ENCODE data around the gene IL1RAPL1.

The IL1RAPL1 gene

GRCh38 chrX:29136904-29137303 is 549.7 kb downstream of the IL1RAPL1 start:
- DNase-seq = no peak

GRCh38 chrX:29138003-29138402 is 550.8 kb downstream of the IL1RAPL1 start:
- no peak for DNase-seq

- DNase-seq = no peak
These were observed 556.1 kb downstream of the IL1RAPL1 start for GRCh38 chrX:29143356-29143755.

GRCh38 chrX:29143756-29144155 is 556.5 kb downstream of the IL1RAPL1 start:
- DNase-seq = no peak

DNA sequence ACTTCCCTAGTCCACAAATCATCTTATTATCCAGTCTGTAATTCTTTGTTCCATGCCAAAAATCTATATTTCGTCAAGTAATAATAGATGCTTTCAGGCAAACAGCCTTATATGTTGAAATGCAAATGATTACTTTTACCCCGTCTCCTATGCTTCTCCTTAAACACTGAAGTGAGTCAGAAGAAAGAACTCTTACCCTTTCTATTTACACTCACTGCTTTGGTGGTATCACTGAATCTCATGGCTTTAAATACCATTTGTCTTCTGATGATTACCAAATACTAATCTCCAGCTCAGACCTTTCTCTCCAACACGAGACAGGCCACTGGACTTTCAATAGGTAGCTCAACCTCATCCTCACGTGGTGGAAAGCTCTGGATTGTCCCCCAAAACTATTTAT is 558.1 kb downstream of the IL1RAPL1 start:
- DNase-seq = no peak

DNA sequence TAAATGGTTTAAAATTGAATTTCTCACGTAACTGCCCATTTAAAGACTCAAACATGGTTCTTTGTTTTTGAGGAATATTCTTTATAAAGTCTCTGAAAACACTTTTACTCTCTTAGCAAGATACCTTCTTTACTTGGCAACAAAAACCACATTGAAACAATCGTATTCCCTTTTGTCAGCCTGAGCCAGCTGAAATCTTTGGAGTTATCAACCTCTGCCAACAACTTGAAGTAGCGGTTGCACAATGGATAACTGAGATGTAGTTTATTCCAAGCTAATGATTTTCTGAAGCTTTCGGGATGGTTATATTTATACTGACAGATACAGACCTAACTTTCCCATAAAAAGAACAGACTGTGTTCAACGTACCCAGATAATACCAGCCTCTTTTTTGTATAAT is 561.3 kb downstream of the IL1RAPL1 start:
- no peak for DNase-seq

DNA sequence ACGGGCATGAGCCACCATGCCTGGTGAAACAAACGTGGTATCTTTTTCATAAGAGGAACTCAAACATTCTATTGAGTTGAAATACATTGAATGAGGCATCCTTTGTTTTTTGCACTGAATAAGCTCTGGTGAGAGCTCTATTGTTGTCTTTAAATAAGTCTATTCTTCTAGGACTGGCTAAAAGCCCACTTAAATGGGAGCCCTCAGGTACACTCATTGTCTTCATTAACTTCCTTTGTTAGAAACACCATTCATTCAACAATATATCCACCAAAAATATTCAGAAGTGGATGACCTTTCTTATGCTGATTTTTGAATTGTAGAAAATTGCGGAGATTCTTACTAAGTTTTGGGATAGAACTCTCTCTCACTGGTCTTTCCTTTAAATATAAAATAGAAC is 568.0 kb downstream of the IL1RAPL1 start:
- no peak for DNase-seq

DNA sequence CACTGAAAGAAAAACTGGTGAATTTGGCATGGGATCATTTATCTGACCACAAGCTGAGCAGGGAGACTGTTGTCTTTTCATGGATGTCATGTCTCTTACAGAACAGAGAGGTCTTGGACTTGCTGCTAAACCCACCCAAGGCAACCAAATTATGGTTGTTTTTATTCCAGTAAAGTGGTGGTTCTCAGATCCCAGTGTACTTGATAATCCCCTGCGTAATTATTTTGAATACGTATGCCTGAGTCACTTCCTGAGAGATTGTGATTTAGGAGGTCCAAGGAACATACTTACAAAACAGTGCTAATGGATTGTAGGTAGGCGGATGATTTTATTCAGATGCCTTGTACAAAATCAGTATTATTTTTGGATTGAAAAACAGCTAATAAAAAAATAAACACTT is 585.6 kb downstream of the IL1RAPL1 start:
- DNase-seq = no peak

DNA sequence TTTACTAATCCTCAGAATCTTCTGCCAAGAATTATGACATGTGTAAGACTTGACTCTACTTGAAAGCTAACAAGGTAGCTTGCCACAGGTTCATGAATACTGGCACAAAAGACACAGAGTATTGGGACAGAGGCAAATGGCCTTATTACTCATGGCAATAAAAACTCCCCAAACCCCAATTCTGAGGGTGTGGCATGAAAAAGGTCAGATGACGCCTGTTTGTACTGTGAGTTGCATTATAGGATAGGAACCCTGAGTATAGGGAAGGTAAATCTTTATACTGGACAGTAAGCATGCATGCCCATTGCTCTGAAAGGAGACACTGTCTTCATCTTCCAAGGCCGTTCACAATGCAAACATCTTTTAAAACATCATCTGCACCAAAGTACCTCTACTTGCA is 600.0 kb downstream of the IL1RAPL1 start:
- DNase-seq = no peak

- no peak for DNase-seq
These were observed 609.3 kb downstream of the IL1RAPL1 start for GRCh38 chrX:29196501-29196900.

- DNase-seq = no peak
These were observed 628.0 kb downstream of the IL1RAPL1 start for GRCh38 chrX:29215251-29215650.

DNA sequence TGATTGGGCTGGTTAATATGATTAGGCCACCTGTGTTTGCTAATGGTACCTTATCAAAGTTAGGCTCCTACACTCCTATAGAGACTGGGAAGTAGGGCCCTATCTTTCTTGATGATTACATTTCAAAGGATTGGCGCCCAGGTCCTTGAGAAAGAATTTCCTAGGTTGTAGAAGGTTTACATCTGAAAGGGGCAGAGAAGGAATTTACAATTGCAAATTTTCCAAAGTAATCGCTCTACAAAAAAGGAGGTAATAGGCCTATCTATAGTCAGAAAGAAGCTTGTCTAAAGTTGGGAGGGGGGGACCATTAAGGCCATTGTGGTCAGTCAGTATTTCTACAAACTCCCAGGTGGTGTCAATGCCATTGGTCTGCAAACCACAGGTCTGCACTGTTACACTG is 638.4 kb downstream of the IL1RAPL1 start:
- DNase-seq = no peak

DNA sequence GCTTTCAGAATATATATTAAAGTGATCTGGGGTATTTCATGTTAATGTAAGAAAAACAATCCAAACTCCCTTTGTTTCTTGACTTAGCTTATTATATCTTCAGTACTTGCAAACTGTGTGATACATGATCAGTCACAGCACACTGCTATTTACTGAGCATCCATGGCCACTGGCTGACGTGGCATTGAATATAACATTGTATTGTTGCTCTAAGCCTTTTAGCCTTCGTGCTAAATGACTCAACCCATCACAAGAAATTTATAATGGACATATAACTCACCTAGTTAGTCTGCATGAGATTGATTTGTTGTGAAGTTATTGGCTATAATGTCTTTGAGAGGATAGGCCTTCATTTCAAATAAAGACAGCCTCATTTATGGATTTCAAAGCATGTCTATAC is 642.6 kb downstream of the IL1RAPL1 start:
- no peak for DNase-seq

- no peak for DNase-seq
These were observed 644.6 kb downstream of the IL1RAPL1 start for GRCh38 chrX:29231800-29232199.

GRCh38 chrX:29233592-29234183 is 646.4 kb downstream of the IL1RAPL1 start:
- DNase-seq = no peak

DNA sequence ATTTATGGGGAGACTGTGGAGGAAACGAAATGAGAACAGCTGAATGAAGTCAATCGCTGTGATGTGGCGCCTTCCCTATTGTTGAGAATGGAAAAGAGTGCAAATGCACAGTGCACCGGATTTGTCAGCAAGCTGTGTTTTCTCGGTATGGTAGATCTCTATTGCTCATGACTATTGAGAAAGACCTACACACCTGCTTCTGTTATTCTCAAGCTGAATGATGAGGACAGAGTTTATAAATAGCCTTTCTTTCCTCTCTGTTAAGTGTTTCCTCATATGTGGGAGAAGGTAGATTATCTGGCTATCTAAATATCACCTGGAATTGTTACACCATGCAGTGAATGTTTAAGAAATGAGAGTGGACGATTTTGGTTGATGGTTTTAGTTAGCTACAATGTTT is 650.7 kb downstream of the IL1RAPL1 start:
- no peak for DNase-seq

DNA sequence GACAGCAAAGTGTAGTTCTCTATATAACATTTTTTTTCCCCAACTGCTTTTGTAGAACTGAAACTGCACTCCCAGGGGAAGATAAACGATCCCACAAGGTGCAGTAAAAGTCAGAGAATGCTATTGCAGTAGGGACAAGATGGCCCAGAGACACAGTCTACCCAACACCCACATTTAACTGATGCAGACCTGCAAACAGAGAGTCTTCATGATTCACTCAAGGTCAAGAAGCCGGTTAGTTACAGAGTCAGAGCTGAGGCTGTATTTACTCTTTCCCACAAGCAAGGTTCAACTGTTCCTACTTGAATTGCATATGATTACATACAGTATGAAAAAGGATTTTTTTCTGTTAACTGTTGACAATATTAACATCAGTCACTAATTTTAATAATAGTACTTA is 654.6 kb downstream of the IL1RAPL1 start:
- no peak for DNase-seq

GRCh38 chrX:29242856-29243255 is 655.6 kb downstream of the IL1RAPL1 start:
- DNase-seq = no peak

DNA sequence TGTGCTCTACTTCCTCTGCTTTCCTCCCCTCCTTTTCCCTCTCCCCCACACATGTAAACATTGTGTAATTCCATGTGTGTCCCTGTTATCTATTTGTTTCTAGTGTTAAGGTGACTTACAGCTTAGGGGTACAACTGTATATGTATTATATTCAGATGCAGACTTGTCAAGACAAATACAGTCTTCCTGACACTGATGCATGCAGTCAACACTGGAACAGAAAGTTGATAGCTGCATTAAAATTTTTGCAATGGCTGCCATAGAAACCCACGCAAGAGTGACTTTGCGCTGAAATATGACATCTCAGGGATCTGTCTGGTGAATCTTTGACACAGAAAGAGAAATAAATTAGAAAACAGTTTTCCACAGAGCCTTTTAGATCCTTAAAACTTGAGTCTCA is 656.7 kb downstream of the IL1RAPL1 start:
- no peak for DNase-seq

DNA sequence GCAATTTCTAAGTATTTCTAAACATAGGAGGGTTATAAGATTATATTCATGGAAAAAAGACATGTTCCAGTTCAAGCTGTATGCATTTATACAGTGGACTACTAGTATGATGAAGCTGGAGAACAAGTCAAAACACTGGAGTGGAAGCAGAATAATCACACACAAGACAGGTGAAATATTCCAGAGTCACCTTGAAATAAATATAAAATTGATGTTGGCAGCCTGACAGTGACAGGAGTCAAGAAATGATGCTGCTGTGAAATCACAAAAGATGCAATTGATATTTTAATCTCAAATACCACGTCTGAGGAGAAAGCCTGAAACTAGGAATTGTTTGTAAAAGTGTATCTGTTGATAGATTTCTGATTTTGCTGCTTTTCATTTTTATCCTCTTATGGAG is 667.3 kb downstream of the IL1RAPL1 start:
- DNase-seq = no peak

- DNase-seq = no peak
These were observed 670.3 kb downstream of the IL1RAPL1 start for GRCh38 chrX:29257521-29257920.

GRCh38 chrX:29269390-29269789 is 682.1 kb downstream of the IL1RAPL1 start:
- no peak for DNase-seq

DNA sequence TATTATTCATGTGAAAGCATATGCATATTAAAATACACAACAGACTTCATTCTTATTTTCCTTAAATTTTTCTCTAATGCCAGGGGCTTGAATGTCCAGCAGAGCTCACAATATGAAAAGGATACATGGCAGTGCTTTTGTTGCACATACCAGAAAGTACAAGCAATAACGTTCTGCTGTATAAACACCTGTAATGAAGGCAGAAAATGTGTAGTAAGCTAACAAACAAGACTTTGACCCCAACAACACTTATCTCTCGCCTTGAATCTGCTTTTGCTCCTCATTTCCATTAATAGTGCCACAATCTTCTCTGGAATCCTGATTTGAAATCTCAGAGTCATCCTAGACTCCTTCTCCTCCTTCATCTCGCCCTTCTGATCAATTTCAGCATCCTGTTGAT is 687.3 kb downstream of the IL1RAPL1 start:
- DNase-seq = no peak

DNA sequence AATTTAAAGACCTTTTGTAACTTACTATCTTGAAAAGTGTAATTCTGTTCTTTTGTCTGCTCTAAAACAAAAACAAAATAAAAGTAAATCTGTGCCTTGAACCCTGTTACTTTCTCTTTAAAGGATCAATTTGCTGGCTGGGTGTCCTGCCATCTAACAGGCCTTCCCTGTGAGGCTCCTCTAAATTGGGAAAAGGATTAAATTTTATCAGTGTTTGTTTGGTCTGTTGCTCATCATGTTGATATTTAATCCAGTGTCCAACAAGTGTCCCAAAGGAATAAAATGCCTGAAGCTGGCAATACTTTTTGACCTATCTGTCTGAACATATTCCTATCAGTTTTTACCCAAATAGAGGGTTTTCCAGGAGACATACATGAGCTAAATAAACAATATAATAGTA is 688.7 kb downstream of the IL1RAPL1 start:
- no peak for DNase-seq

DNA sequence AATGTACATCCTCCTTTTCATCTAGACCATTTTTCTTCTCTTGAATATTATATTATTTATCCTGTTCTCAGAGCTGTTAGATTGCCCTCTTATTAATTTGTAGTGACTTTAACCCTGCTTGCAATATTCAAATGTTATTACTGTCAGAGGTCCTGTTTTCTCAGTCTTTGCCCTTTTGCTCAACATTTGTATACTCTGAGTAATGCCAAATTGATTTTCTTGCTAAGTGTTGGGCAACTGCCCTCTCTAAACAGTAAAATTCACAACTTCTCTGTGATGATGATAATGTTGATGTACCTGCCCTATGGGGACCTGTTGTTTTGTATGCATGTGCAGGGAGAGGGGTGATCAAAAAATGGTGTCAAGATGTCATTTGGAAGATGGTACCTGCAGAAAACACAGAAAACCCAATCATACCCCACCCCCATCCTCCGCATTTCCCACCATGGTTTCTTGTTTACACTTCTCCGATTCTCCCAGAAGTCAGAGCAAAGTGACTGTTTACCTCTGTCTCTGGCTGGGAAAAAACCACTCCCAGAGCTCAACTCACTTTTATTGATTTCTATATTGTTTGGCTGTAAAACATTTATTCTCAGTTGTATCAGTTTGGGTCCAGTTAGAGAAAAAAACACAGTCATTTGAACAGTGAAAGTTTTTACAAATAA is 694.0 kb downstream of the IL1RAPL1 start:
- DNase-seq = no peak
